ENCODE data around the gene SEC22B.
"Not testable (repeated sequence)": the region's sequence is repeated elsewhere in the genome, so short reads cannot be mapped to it uniquely, and the experiment has no call there.

The SEC22B gene

DNA sequence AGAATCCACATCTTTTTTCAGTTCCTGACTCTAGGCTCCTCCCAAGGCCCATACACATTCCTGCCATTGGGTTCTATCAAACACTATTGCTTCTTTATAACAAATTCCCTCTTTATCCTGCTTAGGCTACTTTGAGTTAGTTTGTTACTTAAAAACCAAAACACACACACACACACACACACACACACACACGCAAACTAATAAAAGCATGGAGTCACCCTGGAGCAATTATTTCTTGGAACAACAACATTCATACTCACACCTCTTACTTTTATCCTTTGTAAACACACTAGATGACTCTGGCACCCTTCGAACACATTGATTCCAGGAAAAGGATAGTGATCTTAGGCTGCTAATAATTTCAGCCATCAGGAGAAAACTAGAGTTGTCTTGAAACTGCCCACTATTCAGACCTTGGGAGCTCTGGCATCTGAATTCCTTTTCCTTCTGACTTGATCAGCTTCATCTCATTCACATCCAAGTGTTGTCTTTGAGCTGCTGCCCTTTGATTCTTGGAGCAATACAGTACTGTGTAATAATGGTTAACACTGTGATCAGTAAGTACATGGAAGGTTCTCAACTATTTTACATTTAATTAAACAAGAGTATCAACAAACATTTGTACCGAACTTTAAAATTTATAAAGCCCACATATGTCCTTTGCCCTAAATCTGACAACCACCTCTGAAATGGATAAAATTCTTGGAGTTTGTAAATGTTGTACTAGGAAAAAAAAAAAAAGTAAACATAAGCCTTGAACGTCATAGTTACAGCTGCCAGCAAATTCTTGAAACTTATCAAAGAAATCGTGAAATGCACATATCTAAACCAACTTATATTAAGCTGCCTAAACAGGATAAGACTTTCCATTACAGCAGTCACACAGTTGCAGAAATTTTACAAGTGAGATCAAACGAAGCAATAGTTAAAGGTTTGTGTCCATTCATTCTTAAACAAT lies 2.8 kb upstream of the SEC22B start:
- H3K4me1 ChIP-seq (ENCODE audit: control insufficient read depth, insufficient read depth, low read length, poor library complexity, severe bottlenecking): no peaks in the 10 kb centered on the region
- H3K36me3 ChIP-seq (ENCODE audit: control insufficient read depth, insufficient read depth, low read length): no peaks in the 10 kb centered on the region
- no peak overlapping the region for H3K4me3 ChIP-seq (ENCODE audit: extremely low read depth, insufficient read depth, low read length, poor library complexity, severe bottlenecking)
- no peaks in the 10 kb centered on the region for H3K9me3 ChIP-seq (ENCODE audit: control insufficient read depth, low read length)
- WGBS, 2 experiments (ENCODE audit: insufficient coverage in 2 of 2): 79 to 89% methylated on average over 2 to 3 of the region's 6 CpGs
- H3K27ac ChIP-seq (ENCODE audit: low read depth, low read length, severe bottlenecking): peak overlapping the region; percentile 68

- not testable (repeated sequence) for H3K27ac ChIP-seq (ENCODE audit: low read depth, low read length, severe bottlenecking); H3K9me3 ChIP-seq (ENCODE audit: control insufficient read depth, low read length); H3K4me1 ChIP-seq (ENCODE audit: control insufficient read depth, insufficient read depth, low read length, poor library complexity, severe bottlenecking); H3K4me3 ChIP-seq (ENCODE audit: extremely low read depth, insufficient read depth, low read length, poor library complexity, severe bottlenecking); H3K36me3 ChIP-seq (ENCODE audit: control insufficient read depth, insufficient read depth, low read length)
- WGBS, 2 experiments (ENCODE audit: insufficient coverage in 2 of 2): 100% methylated on average over 1 to 2 of the region's 2 CpGs
Measured at GRCh38 chr1:120178058-120178457, 1.7 kb upstream of the SEC22B start.

- peak overlapping the region; percentile 89 for H3K27ac ChIP-seq (ENCODE audit: low read depth, low read length, severe bottlenecking)
- not testable (repeated sequence) for H3K9me3 ChIP-seq (ENCODE audit: control insufficient read depth, low read length); H3K36me3 ChIP-seq (ENCODE audit: control insufficient read depth, insufficient read depth, low read length); H3K4me1 ChIP-seq (ENCODE audit: control insufficient read depth, insufficient read depth, low read length, poor library complexity, severe bottlenecking)
- WGBS, 2 experiments (ENCODE audit: insufficient coverage in 2 of 2): 0% methylated on average over 2 of the region's 7 CpGs
- peak overlapping the region; percentile 64 for H3K4me3 ChIP-seq (ENCODE audit: extremely low read depth, insufficient read depth, low read length, poor library complexity, severe bottlenecking)
Measured at GRCh38 chr1:120175688-120176087, 632 bp downstream of the SEC22B start.

DNA sequence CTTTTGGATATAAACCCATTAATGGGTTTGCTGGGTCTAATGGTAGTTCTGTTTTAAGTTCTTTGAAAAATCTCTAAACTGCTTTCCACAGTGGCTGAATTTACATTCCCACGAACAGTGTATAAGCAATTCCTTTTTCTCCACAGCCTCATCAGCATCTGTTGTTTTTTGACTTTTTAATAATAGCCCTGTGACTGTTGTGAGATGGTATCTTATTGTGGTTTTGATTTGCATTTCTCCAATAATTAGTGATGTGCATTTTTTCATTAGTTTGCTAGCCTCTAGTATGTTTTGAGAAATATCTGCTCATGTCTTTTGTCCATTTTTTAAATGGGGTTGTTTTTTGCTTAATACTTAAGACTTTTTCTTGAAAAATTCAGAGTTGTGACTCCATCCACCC lies 11.6 kb downstream of the SEC22B start:
- not testable (repeated sequence) for H3K4me3 ChIP-seq (ENCODE audit: extremely low read depth, insufficient read depth, low read length, poor library complexity, severe bottlenecking); H3K4me1 ChIP-seq (ENCODE audit: control insufficient read depth, insufficient read depth, low read length, poor library complexity, severe bottlenecking); H3K27ac ChIP-seq (ENCODE audit: low read depth, low read length, severe bottlenecking); H3K9me3 ChIP-seq (ENCODE audit: control insufficient read depth, low read length); H3K36me3 ChIP-seq (ENCODE audit: control insufficient read depth, insufficient read depth, low read length)
- no CpG with 5 or more reads among the region's 1 CpG for WGBS, 2 experiments (ENCODE audit: insufficient coverage in 2 of 2)

DNA sequence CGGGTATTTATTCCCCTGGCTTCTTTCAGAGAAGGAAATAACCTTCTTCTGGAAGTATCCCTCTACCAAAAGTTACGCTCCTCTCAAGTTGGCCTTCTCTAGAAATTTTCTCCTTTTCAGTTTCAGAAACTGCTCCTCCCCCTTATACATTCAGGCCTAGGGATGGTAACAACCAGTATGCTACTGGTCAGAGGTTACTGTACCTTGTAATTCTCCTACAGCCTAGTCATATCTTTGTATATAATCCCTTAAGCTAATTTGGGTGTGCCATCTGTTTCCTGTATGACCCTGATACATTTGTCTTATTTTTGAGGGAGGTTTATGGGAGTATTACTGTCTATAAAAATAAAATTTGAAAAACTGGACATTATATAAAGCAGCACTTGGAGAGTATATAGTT lies 14.3 kb downstream of the SEC22B start:
- not testable (repeated sequence) for H3K4me1 ChIP-seq (ENCODE audit: control insufficient read depth, insufficient read depth, low read length, poor library complexity, severe bottlenecking); H3K4me3 ChIP-seq (ENCODE audit: extremely low read depth, insufficient read depth, low read length, poor library complexity, severe bottlenecking); H3K36me3 ChIP-seq (ENCODE audit: control insufficient read depth, insufficient read depth, low read length); H3K9me3 ChIP-seq (ENCODE audit: control insufficient read depth, low read length); H3K27ac ChIP-seq (ENCODE audit: low read depth, low read length, severe bottlenecking)
- WGBS, 2 experiments (ENCODE audit: insufficient coverage in 2 of 2): no CpG with 5 or more reads among the region's 2 CpGs

DNA sequence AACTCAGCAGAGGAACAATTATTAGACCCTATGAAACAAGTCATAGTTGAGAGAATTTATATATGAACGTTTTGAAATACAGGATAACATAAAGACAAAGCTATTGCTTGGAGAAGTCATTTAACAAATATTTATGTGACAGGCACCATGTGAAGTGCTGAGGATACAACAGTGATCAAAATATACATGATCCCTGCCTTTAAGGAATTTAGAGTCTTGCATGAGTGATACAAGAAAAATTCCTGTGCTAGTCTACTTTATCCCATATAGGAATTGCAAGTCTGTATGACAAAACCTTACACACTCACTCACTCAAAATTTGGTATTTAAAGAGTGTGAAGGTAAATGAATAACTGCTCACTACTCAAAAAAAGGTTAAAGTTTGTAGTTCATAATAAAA lies 17.8 kb downstream of the SEC22B start:
- H3K4me3 ChIP-seq (ENCODE audit: extremely low read depth, insufficient read depth, low read length, poor library complexity, severe bottlenecking); H3K36me3 ChIP-seq (ENCODE audit: control insufficient read depth, insufficient read depth, low read length); H3K4me1 ChIP-seq (ENCODE audit: control insufficient read depth, insufficient read depth, low read length, poor library complexity, severe bottlenecking); H3K27ac ChIP-seq (ENCODE audit: low read depth, low read length, severe bottlenecking); H3K9me3 ChIP-seq (ENCODE audit: control insufficient read depth, low read length): not testable (repeated sequence)
- no CpG with 5 or more reads among the region's 1 CpG for WGBS, 2 experiments (ENCODE audit: insufficient coverage in 2 of 2)

- H3K36me3 ChIP-seq (ENCODE audit: control insufficient read depth, insufficient read depth, low read length); H3K4me1 ChIP-seq (ENCODE audit: control insufficient read depth, insufficient read depth, low read length, poor library complexity, severe bottlenecking); H3K9me3 ChIP-seq (ENCODE audit: control insufficient read depth, low read length); H3K4me3 ChIP-seq (ENCODE audit: extremely low read depth, insufficient read depth, low read length, poor library complexity, severe bottlenecking); H3K27ac ChIP-seq (ENCODE audit: low read depth, low read length, severe bottlenecking): not testable (repeated sequence)
- no CpG with 5 or more reads among the region's 4 CpGs for WGBS, 2 experiments (ENCODE audit: insufficient coverage in 2 of 2)
Measured at GRCh38 chr1:120158086-120158485, 18.2 kb downstream of the SEC22B start.

GRCh38 chr1:120150138-120150822 lies 26.0 kb downstream of the SEC22B start:
- not testable (repeated sequence) for H3K4me3 ChIP-seq (ENCODE audit: extremely low read depth, insufficient read depth, low read length, poor library complexity, severe bottlenecking); H3K9me3 ChIP-seq (ENCODE audit: control insufficient read depth, low read length); H3K27ac ChIP-seq (ENCODE audit: low read depth, low read length, severe bottlenecking); H3K4me1 ChIP-seq (ENCODE audit: control insufficient read depth, insufficient read depth, low read length, poor library complexity, severe bottlenecking); H3K36me3 ChIP-seq (ENCODE audit: control insufficient read depth, insufficient read depth, low read length)
- no CpG with 5 or more reads among the region's 3 CpGs for WGBS, 2 experiments (ENCODE audit: insufficient coverage in 2 of 2)

GRCh38 chr1:120149420-120150059 lies 26.8 kb downstream of the SEC22B start:
- not testable (repeated sequence) for H3K36me3 ChIP-seq (ENCODE audit: control insufficient read depth, insufficient read depth, low read length); H3K4me1 ChIP-seq (ENCODE audit: control insufficient read depth, insufficient read depth, low read length, poor library complexity, severe bottlenecking); H3K27ac ChIP-seq (ENCODE audit: low read depth, low read length, severe bottlenecking); H3K9me3 ChIP-seq (ENCODE audit: control insufficient read depth, low read length); H3K4me3 ChIP-seq (ENCODE audit: extremely low read depth, insufficient read depth, low read length, poor library complexity, severe bottlenecking)

GRCh38 chr1:120145806-120146205 lies 30.5 kb downstream of the SEC22B start:
- H3K9me3 ChIP-seq (ENCODE audit: control insufficient read depth, low read length); H3K36me3 ChIP-seq (ENCODE audit: control insufficient read depth, insufficient read depth, low read length); H3K4me1 ChIP-seq (ENCODE audit: control insufficient read depth, insufficient read depth, low read length, poor library complexity, severe bottlenecking); H3K4me3 ChIP-seq (ENCODE audit: extremely low read depth, insufficient read depth, low read length, poor library complexity, severe bottlenecking); H3K27ac ChIP-seq (ENCODE audit: low read depth, low read length, severe bottlenecking): not testable (repeated sequence)
- no CpG with 5 or more reads among the region's 1 CpG for WGBS, 2 experiments (ENCODE audit: insufficient coverage in 2 of 2)

DNA sequence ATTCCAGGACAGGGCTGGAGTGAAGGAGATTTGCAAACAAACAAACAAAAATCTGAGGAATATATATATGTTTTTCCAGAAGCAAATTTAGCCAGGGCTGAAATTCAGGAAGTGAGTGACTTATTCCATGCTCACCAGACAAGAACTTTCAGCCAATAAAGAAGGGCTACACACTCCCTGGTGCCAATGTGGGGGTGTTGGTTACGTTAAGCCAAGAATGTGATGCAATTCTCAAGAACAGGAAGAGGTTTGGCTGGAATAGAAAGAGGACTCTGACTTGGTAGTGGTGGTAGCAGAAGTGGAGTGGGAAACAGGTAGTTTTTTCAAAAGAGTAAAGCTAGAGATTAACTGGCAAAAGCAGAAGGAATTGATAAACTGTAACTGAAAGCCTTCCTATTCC lies 31.7 kb downstream of the SEC22B start:
- whole genome bisulfite sequencing, 2 experiments (ENCODE audit: insufficient coverage in 2 of 2): no CpG with 5 or more reads among the region's 1 CpG
- H3K27ac ChIP-seq (ENCODE audit: low read depth, low read length, severe bottlenecking); H3K36me3 ChIP-seq (ENCODE audit: control insufficient read depth, insufficient read depth, low read length); H3K9me3 ChIP-seq (ENCODE audit: control insufficient read depth, low read length); H3K4me3 ChIP-seq (ENCODE audit: extremely low read depth, insufficient read depth, low read length, poor library complexity, severe bottlenecking); H3K4me1 ChIP-seq (ENCODE audit: control insufficient read depth, insufficient read depth, low read length, poor library complexity, severe bottlenecking): not testable (repeated sequence)
